ENCODE data around the gene GPR37L1. TPM values are rescaled to one million over a fixed set of nuclear protein-coding genes. Genes with fewer than 3 reads are reported as not detected.

GPR37L1 gene
- total and polyA plus RNA-seq, 7 donors: under 0.01 to 1.8 (median 0.32) TPM; not detected in 1

DNA sequence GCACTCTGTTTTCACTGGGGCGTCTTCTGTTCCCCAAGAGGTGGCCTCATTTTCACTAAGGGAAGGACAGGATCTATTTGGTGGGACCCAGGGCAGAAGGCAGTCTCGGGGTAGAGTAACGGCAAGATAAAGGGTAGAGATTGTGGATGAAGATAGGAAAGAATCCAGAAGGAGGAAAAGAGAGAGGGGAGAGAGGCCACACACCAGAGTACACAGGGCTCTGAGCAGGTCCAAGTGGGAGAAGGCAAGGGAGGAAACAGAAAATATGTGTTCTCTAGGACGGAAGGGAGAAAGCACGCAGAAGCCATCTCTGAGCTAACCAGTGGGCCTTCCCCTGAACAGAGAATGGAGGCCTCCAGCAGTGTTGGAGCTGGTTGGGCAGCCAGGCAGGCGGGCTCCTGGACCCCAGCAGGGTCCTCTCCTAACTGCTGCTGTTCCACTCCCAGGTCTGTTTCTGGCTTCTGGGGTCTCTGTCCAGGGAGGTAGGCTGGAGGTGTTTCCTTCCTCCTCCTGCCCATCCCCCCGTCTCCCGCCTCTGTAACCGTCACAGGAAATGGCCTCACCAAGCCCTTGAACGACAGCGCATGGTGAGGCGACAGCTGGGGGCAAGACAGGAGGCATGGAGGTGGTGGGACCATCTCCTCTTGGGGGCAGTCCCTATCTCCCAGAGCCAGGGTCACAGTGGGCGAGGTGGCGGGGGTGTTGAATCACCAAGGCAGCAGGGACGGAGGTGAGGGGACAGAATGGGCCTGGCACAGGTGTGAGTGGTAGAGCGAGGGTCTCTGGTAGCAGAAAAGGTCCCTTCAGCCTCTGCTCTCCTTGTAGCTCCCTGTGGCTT, 37.0 kb downstream of the GPR37L1 start:
- peak overlapping the region in 1 of 4 donors; percentile 3 for H3K27ac ChIP-seq
- TF ChIP-seq EP300 (IDR thresholded peaks at IDR 0.05) (no peak), CTCF (IDR thresholded peaks at IDR 0.05) (no peak), POLR2AphosphoS5 (IDR thresholded peaks at IDR 0.05) (no peak), POLR2A (IDR thresholded peaks at IDR 0.05) (no peak)
- no peak for DNase-seq
- peak overlapping the region in 2 of 4 donors; percentile 8 to 25 for H3K4me3 ChIP-seq
- H3K4me1 ChIP-seq: no peaks in the 10 kb centered on the region
- H3K36me3 ChIP-seq: no peaks in the 10 kb centered on the region
- no peaks in the 10 kb centered on the region for H3K9me3 ChIP-seq
- H3K27me3 ChIP-seq: no peaks in the 10 kb centered on the region
- WGBS, 2 donors: 56 to 84% methylated on average over 16 of the region's 16 CpGs
- intact Hi-C loops (cut with DNase I): no loop called here

GRCh38 chr1:202160377-202160940, 37.7 kb downstream of the GPR37L1 start, which contains the start of gene PTPN7:
PTPN7 (minus strand) TSS chr1:202160602; CDS start chr1:202159402, 1,200 bp downstream.
- H3K4me3 ChIP-seq: peak within 1 kb of the TSS in 2 of 4 donors; percentile 8 to 25
- intact Hi-C loops (cut with DNase I): no loop called here
- H3K9me3 ChIP-seq: no peaks in the 10 kb centered on the region
- WGBS, 2 donors: 42 to 73% methylated on average over 17 of the region's 17 CpGs
- no peaks in the 10 kb centered on the region for H3K4me1 ChIP-seq
- peak within 1 kb of the TSS in 1 of 4 donors; percentile 3 for H3K27ac ChIP-seq
- no peak for DNase-seq
- H3K36me3 ChIP-seq: no peaks in the 10 kb centered on the region
- TF ChIP-seq POLR2A (IDR thresholded peaks at IDR 0.05) (no peak), POLR2AphosphoS5 (IDR thresholded peaks at IDR 0.05) (no peak), EP300 (IDR thresholded peaks at IDR 0.05) (no peak), CTCF (IDR thresholded peaks at IDR 0.05) (no peak)
- no peaks in the 10 kb centered on the region for H3K27me3 ChIP-seq

GRCh38 chr1:202161151-202162046, 38.7 kb downstream of the GPR37L1 start:
- H3K9me3 ChIP-seq: no peaks in the 10 kb centered on the region
- H3K27me3 ChIP-seq: no peaks in the 10 kb centered on the region
- TF ChIP-seq POLR2AphosphoS5 (IDR thresholded peaks at IDR 0.05) (no peak), POLR2A (IDR thresholded peaks at IDR 0.05) (no peak), EP300 (IDR thresholded peaks at IDR 0.05) (no peak)
- no peak overlapping the region for H3K4me3 ChIP-seq
- H3K36me3 ChIP-seq: no peaks in the 10 kb centered on the region
- 52 to 80% methylated on average over 22 of the region's 22 CpGs for WGBS, 2 donors
- no peak overlapping the region for H3K27ac ChIP-seq
- H3K4me1 ChIP-seq: no peaks in the 10 kb centered on the region
- intact Hi-C loops (cut with DNase I): no loop called here
- DNase-seq: no peak

GRCh38 chr1:202162047-202162417, 39.3 kb downstream of the GPR37L1 start:
- no peaks in the 10 kb centered on the region for H3K9me3 ChIP-seq
- no peaks in the 10 kb centered on the region for H3K4me1 ChIP-seq
- TF ChIP-seq POLR2A (IDR thresholded peaks at IDR 0.05): no peak
- no peak for TF ChIP-seq CTCF (IDR thresholded peaks at IDR 0.05)
- TF ChIP-seq POLR2AphosphoS5 (IDR thresholded peaks at IDR 0.05): no peak
- no peak for TF ChIP-seq EP300 (IDR thresholded peaks at IDR 0.05)
- no peak for DNase-seq
- no peak overlapping the region for H3K27ac ChIP-seq
- intact Hi-C loops (cut with DNase I): no loop called here
- no peaks in the 10 kb centered on the region for H3K27me3 ChIP-seq
- 54 to 73% methylated on average over 4 of the region's 4 CpGs for WGBS, 2 donors
- no peaks in the 10 kb centered on the region for H3K36me3 ChIP-seq
- no peak overlapping the region for H3K4me3 ChIP-seq
